ENCODE measurements around the gene FKBP1B.

DNA sequence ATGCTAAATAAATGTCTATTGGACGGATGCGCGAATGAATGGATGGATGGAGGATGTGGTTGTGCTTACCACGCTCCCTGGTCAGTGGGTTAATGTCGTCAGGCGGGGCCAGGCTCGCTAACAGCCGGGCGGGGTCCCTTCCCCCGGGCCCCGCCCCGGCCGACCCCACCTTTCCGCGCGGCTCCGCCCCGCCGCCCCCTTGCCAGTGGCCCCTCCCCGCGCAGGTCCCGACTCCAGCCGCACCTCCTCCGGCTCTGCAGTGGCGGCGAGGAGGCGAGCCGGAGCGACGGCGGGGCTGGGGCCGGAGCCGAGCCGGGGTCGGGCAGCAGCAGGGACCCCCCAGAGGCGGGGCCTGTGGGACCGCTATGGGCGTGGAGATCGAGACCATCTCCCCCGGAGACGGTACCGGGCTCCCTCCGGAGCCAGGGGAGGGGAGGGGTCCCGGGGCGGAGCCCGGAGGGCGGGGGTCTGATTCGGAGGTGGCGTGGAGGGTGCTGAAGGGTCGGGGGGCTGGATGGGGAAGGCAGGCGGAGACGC is at the start of gene FKBP1B:
- TF ChIP-seq, protein P1, sequence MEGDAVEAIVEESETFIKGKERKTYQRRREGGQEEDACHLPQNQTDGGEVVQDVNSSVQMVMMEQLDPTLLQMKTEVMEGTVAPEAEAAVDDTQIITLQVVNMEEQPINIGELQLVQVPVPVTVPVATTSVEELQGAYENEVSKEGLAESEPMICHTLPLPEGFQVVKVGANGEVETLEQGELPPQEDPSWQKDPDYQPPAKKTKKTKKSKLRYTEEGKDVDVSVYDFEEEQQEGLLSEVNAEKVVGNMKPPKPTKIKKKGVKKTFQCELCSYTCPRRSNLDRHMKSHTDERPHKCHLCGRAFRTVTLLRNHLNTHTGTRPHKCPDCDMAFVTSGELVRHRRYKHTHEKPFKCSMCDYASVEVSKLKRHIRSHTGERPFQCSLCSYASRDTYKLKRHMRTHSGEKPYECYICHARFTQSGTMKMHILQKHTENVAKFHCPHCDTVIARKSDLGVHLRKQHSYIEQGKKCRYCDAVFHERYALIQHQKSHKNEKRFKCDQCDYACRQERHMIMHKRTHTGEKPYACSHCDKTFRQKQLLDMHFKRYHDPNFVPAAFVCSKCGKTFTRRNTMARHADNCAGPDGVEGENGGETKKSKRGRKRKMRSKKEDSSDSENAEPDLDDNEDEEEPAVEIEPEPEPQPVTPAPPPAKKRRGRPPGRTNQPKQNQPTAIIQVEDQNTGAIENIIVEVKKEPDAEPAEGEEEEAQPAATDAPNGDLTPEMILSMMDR (conservative IDR thresholded peaks at IDR 0.05 in 1 of 2, IDR thresholded peaks at IDR 0.05 in 1 of 2; ENCODE audit: low read depth in 1 of 2, low read length in 2 of 2), result no peak
- no peak for TF ChIP-seq EZH2 (IDR thresholded peaks at IDR 0.05; ENCODE audit: low read length, missing control alignments)

Measured in fibroblast of lung (primary cell).